Hepatocyte (in vitro differentiated cells): Measurements from ENCODE around the gene NUDT14. TPM values are rescaled to one million over a fixed set of nuclear protein-coding genes. Genes with fewer than 3 reads are reported as not detected.

Source experiments
- DNase-seq: peaks from one replicate; pipeline ENCODE4 v3.0.0-alpha.2; 2016; ENCODE audit warnings: low spot score
- H2AFZ ChIP-seq: fragments of 200-600 bp; sonication (generic); 2 replicates; pipeline ENCODE4 v1.6.0; 2016; ENCODE audit warnings: antibody characterized with exemption, mild to moderate bottlenecking
- H3K27ac ChIP-seq: fragments of 200-600 bp; sonication (generic); 2 replicates; pipeline ENCODE4 v1.5.1; 2016; ENCODE audit warnings: mild to moderate bottlenecking
- H3K27me3 ChIP-seq: fragments of 200-600 bp; sonication (generic); 2 replicates; pipeline ENCODE4 v1.6.1; 2016
- H3K36me3 ChIP-seq: fragments of 200-600 bp; sonication (generic); replicated peaks from 2 replicates; pipeline ENCODE4 v1.5.1; 2016; ENCODE audit warnings: low read depth; ENCODE audit not compliant: insufficient read depth
- H3K4me1 ChIP-seq: fragments of 200-600 bp; sonication (generic); 2 replicates; pipeline ENCODE4 v1.5.1; 2016; ENCODE audit warnings: mild to moderate bottlenecking, moderate library complexity; ENCODE audit not compliant: insufficient read depth
- H3K4me2 ChIP-seq: fragments of 200-600 bp; sonication (generic); 2 replicates; pipeline ENCODE4 v1.6.0; 2016
- H3K4me3 ChIP-seq: fragments of 200-600 bp; sonication (generic); 2 replicates; pipeline ENCODE4 v1.5.1; 2016; ENCODE audit warnings: mild to moderate bottlenecking
- H3K79me2 ChIP-seq: fragments of 200-600 bp; sonication (generic); 2 replicates; pipeline ENCODE4 v1.6.0; 2017; ENCODE audit warnings: mild to moderate bottlenecking
- H3K9me2 ChIP-seq: fragments of 200-600 bp; sonication (generic); replicated peaks from 2 replicates; pipeline ENCODE4 v1.6.0; 2017; ENCODE audit warnings: mild to moderate bottlenecking; ENCODE audit not compliant: insufficient read depth
- H3K9me3 ChIP-seq: fragments of 200-600 bp; sonication (generic); 2 replicates; pipeline ENCODE4 v1.5.1; 2016; ENCODE audit warnings: low read depth, mild to moderate bottlenecking
- H4K20me1 ChIP-seq: fragments of 200-600 bp; sonication (generic); 2 replicates; pipeline ENCODE4 v1.6.0; 2016; ENCODE audit warnings: mild to moderate bottlenecking; ENCODE audit not compliant: insufficient read depth, poor library complexity, severe bottlenecking
- EZH2 ChIP-seq: fragments of 200-600 bp; sonication (generic); IDR thresholded peaks from 2 replicates; pipeline ENCODE4 v1.6.1; 2016; ENCODE audit warnings: antibody characterized with exemption, mild to moderate bottlenecking, borderline replicate concordance
- EZH2phosphoT487 ChIP-seq: fragments of 200-600 bp; sonication (generic); IDR thresholded peaks from one replicate; pipeline ENCODE4 v1.6.1; 2018; ENCODE audit warnings: antibody characterized with exemption, mild to moderate bottlenecking, low read depth, moderate library complexity; ENCODE audit not compliant: unreplicated experiment, severe bottlenecking
- WGBS: methylation state at CpG from one replicate; pipeline ENCODE4 v1.1.6; 2016; ENCODE audit warnings: low lambda C conversion rate; ENCODE audit errors: missing lambda C conversion rate; 5-methylcytosine and 5-hydroxymethylcytosine counted together
- polyA plus RNA-seq: library from polyadenylated mRNA; unstranded; fragments of >200 nt; fragmentation: Nextera tagmentation; extraction: Ambion mirVana; gene quantifications from 2 replicates; pipeline ENCODE4 v1.2.1, GENCODE V29; 2016
- total RNA-seq: library from RNA; depleted of rRNA; stranded (reverse); fragments of >200 nt; gene quantifications from 2 replicates; pipeline ENCODE4 v1.2.3, GENCODE V29; 2014
- TF ChIP-seq, protein P1 (sequence below): fragments of 200-600 bp; sonication (generic); IDR thresholded peaks from 2 replicates; pipeline ENCODE4 v1.5.1; 2016; ENCODE audit warnings: antibody characterized with exemption, mild to moderate bottlenecking; ENCODE audit not compliant: poor library complexity

NUDT14 gene
- total and polyA plus RNA-seq, 2 experiments from 2014 or later, result 47.4 to 98.1 TPM

DNA sequence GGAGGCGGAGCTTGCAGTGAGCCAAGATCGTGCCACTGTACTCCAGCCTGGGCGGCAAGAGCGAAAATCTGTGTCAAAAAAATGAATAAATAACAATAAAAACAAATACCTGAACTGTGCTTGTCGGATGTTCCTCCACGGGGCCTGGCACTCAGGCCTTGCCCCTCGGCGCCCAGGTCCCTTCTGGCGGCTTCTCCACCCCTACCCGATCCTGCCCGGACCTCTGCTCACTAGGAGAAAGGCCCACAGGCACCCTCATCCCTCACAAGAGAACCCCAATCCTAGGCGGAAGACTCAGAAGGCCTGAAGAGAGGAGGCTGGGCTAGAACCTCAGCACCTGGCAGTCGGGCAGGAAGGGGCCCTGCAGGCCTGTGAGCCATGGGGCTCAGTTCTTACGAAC, 46.2 kb upstream of the NUDT14 start:
- Histone ChIP-seq H3K9me3 (no peaks in the 10 kb centered on the region), H3K36me3 (no peaks in the 10 kb centered on the region), H4K20me1 (no peaks in the 10 kb centered on the region), H3K4me1 (no peaks in the 10 kb centered on the region), H3K9me2 (no peaks in the 10 kb centered on the region), H3K4me3 (no peak overlapping the region), H3K79me2 (peaks cover 3% of the 10 kb centered on the region), H3K27me3 (no peaks in the 10 kb centered on the region), H3K4me2 (no peak overlapping the region), H3K27ac (no peak overlapping the region), H2AFZ (no peak overlapping the region)
- TF ChIP-seq EZH2 (no peak), EZH2phosphoT487 (no peak)
- TF ChIP-seq, protein P1, sequence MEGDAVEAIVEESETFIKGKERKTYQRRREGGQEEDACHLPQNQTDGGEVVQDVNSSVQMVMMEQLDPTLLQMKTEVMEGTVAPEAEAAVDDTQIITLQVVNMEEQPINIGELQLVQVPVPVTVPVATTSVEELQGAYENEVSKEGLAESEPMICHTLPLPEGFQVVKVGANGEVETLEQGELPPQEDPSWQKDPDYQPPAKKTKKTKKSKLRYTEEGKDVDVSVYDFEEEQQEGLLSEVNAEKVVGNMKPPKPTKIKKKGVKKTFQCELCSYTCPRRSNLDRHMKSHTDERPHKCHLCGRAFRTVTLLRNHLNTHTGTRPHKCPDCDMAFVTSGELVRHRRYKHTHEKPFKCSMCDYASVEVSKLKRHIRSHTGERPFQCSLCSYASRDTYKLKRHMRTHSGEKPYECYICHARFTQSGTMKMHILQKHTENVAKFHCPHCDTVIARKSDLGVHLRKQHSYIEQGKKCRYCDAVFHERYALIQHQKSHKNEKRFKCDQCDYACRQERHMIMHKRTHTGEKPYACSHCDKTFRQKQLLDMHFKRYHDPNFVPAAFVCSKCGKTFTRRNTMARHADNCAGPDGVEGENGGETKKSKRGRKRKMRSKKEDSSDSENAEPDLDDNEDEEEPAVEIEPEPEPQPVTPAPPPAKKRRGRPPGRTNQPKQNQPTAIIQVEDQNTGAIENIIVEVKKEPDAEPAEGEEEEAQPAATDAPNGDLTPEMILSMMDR, result no peak
- 97% methylated on average over 14 of the region's 14 CpGs for WGBS
- no peak for DNase-seq

DNA sequence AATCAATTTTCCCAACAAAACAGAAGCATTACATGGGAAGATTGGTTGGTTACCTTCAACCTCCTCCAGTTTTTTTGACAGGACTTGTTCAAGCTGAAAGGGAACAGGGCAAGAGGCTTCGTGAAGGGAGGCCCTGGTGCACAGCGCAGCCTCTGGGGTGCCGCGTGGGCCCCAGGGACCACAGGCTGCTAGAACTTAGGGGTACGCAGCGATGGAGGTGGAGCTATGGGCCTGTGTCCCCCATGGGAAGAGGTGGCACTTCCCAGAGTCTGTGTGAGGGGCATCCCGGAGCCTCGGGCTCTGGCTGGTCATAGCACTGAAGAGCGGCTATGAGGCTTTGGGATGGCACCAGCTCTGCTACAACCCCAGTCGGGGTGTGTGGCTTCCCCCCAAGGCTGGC, 45.1 kb upstream of the NUDT14 start:
- H3K4me2 ChIP-seq, result no peak overlapping the region
- H3K4me1 ChIP-seq, result no peaks in the 10 kb centered on the region
- H3K27ac ChIP-seq, result no peak overlapping the region
- no peaks in the 10 kb centered on the region for H4K20me1 ChIP-seq
- H3K27me3 ChIP-seq, result no peaks in the 10 kb centered on the region
- no peaks in the 10 kb centered on the region for H3K36me3 ChIP-seq
- no peaks in the 10 kb centered on the region for H3K79me2 ChIP-seq
- H3K4me3 ChIP-seq, result no peak overlapping the region
- no peaks in the 10 kb centered on the region for H3K9me2 ChIP-seq
- no peak for DNase-seq
- TF ChIP-seq EZH2 (no peak), EZH2phosphoT487 (no peak)
- TF ChIP-seq, protein P1, result no peak
- H2AFZ ChIP-seq, result no peak overlapping the region
- no peaks in the 10 kb centered on the region for H3K9me3 ChIP-seq
- WGBS, result 96% methylated on average over 10 of the region's 10 CpGs

DNA sequence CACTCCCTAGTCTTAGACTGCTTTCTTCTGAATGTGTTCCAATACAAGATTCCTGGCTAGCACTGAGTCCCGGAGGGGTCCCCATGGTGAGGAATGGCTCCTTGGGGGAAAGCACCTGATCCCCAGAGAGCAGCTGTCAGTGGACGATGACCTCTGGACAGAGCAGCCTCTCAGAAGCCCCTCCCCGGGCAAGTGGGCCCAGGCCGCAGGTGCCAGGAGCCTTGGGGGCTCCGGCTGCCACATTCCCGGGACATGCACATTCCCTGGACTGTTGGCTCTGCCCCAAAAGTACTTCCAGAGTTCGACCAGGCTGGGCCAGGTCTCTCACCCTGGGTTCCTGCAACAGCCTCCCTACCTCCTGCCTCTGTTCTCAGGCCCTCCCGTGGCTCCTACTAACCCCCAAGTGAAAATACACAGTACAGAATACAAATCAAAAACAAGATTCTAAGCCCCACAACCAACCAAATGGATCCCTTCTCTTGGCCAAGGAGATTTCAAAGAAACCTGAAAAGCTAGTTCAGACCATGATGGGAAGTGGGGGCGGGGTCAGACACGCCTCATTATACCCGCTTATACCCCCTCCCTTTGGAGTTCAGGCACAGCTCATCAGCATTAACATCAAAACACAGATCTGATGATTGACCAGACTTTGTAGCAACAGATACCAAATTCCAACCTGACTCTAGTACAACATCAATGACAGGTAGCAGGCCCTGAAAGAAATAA, 43.9 kb upstream of the NUDT14 start:
- TF ChIP-seq EZH2 (no peak), EZH2phosphoT487 (no peak)
- TF ChIP-seq, protein P1, result no peak
- Histone ChIP-seq H3K9me3 (no peaks in the 10 kb centered on the region), H4K20me1 (no peaks in the 10 kb centered on the region), H3K27ac (no peak overlapping the region), H3K4me2 (no peak overlapping the region), H3K36me3 (no peaks in the 10 kb centered on the region), H2AFZ (no peak overlapping the region), H3K27me3 (no peaks in the 10 kb centered on the region), H3K79me2 (no peaks in the 10 kb centered on the region), H3K9me2 (no peaks in the 10 kb centered on the region), H3K4me1 (no peaks in the 10 kb centered on the region), H3K4me3 (no peak overlapping the region)
- DNase-seq, result no peak
- WGBS, result 95% methylated on average over 11 of the region's 11 CpGs
